OCI-LY3 (cell line): Measurements from ENCODE around the gene DYNLT2B.

Experiments used
- EZH2phosphoT487 ChIP-seq: fragments of 200-600 bp; shearing (Covaris generic); IDR thresholded peaks from 2 replicates; pipeline ENCODE4 v1.6.1; 2018; ENCODE audit warnings: antibody characterized with exemption, mixed run types, low read depth
- TF ChIP-seq, protein P1 (sequence below): fragments of 200-600, 300-600 bp; sonication (generic); IDR thresholded peaks from 2 replicates; pipeline ENCODE4 v1.5.1; 2014; ENCODE audit warnings: antibody characterized with exemption, low read length, low read depth

DNA sequence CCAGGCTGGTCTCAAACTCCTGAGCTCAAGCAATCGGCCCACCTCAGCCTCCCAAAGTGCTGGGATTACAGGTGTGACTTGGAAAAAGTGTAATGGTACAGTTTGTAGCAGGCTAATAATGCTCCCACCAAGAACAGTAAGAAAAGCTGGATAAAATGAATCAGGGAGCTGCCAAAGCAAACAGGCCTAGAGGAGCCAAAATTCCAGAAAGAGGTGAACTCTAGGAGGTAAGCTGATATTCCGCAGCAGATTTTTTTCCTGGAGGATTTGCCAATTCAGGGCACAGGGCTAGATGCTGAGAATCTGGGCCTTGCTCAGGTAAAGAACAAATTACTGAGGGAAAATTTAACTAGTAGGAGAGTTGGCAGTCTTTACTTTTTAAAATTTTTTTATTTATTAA is 19.5 kb downstream of the DYNLT2B start:
- TF ChIP-seq, protein P1, sequence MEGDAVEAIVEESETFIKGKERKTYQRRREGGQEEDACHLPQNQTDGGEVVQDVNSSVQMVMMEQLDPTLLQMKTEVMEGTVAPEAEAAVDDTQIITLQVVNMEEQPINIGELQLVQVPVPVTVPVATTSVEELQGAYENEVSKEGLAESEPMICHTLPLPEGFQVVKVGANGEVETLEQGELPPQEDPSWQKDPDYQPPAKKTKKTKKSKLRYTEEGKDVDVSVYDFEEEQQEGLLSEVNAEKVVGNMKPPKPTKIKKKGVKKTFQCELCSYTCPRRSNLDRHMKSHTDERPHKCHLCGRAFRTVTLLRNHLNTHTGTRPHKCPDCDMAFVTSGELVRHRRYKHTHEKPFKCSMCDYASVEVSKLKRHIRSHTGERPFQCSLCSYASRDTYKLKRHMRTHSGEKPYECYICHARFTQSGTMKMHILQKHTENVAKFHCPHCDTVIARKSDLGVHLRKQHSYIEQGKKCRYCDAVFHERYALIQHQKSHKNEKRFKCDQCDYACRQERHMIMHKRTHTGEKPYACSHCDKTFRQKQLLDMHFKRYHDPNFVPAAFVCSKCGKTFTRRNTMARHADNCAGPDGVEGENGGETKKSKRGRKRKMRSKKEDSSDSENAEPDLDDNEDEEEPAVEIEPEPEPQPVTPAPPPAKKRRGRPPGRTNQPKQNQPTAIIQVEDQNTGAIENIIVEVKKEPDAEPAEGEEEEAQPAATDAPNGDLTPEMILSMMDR: no peak
- no peak for TF ChIP-seq EZH2phosphoT487
